ENCODE measurements around the gene SEMA3G.
A peak's percentile ranks its signal among the peaks of the same experiment; 100 is the strongest.

SEMA3G gene

DNA sequence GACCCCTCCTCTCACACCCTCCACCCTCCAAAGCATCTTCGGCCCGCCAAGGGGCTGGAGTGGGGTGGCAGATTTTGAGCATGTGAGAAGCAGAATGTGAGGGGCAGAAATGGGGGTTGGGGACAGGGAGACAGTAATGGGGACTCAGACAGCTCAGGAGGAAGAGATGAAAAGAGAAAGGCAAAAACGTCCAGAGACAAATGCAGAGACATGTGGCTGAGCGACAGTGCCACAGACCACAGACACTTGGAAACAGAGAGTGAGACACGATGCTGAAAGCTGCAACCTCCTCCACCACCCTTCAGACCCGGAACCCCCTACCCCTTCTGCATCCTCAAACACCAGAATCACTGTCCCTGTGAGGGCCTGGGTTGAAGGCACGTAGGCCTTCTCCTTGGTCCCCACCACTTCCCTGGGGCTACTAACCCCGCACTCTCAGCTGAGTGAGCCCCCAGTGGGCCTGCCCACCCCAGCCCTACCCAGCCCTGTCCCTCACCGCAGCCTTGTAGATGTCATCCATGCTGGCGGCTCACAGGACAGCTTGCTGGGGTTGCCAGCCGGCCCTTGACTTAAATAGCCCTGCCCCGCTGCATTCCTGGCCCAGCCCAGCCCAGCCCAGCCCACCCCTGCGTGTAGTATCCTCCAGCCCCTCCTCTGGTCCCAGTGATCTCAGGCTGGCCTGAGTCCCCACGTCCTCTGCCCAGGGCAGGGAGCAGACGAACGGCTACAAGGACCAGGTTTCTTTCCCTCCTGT, 8.8 kb upstream of the SEMA3G start, which contains the start of gene TNNC1:
TNNC1 (minus strand) TSS at position 546 of the 754 bp plus-strand sequence; CDS start at position 520, 26 bp downstream.
- H3K9me3 Mint-ChIP-seq, result no peaks in the 10 kb centered on the region
- no peaks in the 10 kb centered on the region for H3K27me3 Mint-ChIP-seq (ENCODE audit: low read depth)
- peaks cover 14% of the 10 kb centered on the region for H3K36me3 Mint-ChIP-seq (ENCODE audit: low read depth)
- peaks cover 24% of the 10 kb centered on the region for H3K4me1 Mint-ChIP-seq (ENCODE audit: low read depth)
- no peak for DNase-seq (ENCODE audit: low spot score)
- peak within 1 kb of the TSS; percentile 98 for H3K4me3 Mint-ChIP-seq
- H3K27ac Mint-ChIP-seq, result peak within 1 kb of the TSS; percentile 93

DNA sequence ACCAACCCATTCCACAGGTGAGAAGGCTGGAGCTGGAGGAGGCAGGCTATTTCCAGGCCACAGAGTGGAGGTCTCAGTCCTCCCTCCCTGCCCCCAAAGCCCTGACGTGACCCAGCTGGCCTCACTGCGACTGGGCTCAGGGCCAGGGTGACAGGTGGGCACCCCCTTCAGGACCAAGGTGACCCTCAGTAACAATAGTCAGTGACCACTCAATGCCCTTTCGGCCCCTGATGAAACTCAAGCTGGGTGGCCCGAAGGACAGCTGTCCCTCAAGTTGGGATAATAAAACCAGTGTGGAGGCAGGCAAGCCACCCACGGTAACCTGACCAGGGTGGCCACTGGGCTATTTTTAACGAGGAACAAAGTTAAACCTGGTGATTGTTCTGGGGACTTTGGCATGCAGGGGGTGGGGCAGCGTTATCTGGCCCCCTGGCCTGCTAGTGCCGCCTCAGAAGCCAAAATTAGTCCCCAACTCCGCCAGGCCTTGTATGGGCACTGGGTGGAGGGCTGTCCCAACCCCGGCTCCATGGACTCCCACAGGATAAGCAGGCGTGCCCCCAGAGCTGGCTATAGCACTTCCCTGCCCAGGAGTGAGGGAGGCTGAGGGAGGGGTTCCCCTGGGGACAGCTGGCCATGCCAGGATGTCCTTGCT, 7.8 kb upstream of the SEMA3G start:
- Mint-ChIP-seq H3K27ac (no peak overlapping the region), H3K4me3 (no peak overlapping the region), H3K9me3 (no peaks in the 10 kb centered on the region), H3K27me3 (ENCODE audit: low read depth) (no peaks in the 10 kb centered on the region), H3K4me1 (ENCODE audit: low read depth) (peaks cover 24% of the 10 kb centered on the region), H3K36me3 (ENCODE audit: low read depth) (peaks cover 7% of the 10 kb centered on the region)
- no peak for DNase-seq (ENCODE audit: low spot score)

DNA sequence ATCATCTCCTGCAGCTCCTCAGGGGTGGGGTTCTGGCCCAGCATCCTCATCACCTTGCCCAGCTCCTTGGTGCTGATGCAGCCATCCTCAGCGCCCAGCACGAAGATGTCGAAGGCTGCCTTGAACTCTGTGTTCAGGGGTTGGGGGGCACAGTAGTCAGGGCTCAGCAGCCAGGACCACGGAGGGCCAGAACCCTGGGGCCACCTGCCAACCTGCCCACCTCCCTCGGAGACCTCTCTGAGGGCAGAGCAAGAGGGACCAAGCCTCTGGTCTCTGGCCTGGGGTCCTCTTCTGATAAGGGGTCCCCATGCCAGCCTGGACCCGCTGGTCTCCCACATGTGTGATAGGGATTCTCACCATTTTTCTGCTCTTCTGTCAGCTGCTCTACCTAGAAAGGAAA, 7.2 kb upstream of the SEMA3G start:
- no peak for DNase-seq (ENCODE audit: low spot score)
- Mint-ChIP-seq H3K27me3 (ENCODE audit: low read depth) (no peaks in the 10 kb centered on the region), H3K27ac (no peak overlapping the region)

DNA sequence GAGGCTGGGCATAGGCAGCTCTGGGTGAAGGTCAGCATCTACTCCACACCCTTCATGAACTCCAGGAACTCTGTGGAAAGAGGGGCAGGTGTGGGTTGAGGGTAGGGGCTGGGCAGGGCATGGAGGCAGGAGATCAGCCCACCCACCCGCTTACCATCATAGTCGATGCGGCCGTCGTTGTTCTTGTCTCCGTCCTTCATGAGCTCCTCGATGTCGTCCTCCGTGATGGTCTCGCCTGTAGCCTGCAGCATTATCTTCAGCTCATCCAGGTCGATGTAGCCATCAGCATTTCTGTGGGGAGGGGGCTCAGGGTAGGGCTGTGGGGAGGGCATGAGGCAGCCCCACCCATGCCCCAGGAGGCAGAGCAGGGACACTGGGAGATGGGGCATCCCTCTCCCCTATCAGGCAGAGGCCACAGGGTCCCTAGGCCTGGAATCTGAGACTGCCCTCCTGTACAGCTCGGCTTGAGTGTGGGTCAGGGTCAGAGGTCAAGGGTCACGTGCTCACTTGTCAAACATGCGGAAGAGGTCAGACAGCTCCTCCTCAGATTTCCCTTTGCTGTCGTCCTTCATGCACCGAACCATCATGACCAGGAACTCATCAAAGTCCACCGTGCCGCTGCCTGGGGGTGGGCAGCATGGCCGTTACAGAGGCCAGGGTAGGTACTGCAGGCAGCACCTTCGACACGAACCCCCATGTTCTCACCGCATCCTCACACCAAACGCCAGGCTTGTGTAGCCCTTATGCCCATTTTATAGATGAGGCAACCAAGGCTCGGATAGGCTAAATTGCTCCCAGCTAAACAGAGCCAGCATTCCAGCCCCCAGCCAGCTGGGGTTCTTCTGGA, 6.6 kb upstream of the SEMA3G start:
- Mint-ChIP-seq H3K36me3 (ENCODE audit: low read depth) (no peaks in the 10 kb centered on the region), H3K4me3 (no peak overlapping the region), H3K27ac (no peak overlapping the region), H3K27me3 (ENCODE audit: low read depth) (no peaks in the 10 kb centered on the region), H3K4me1 (ENCODE audit: low read depth) (peaks cover 18% of the 10 kb centered on the region), H3K9me3 (no peaks in the 10 kb centered on the region)
- no peak for DNase-seq (ENCODE audit: low spot score)

More for the DNA sequence above, 7.2 kb upstream of the SEMA3G start:
- no peak overlapping the region for H3K4me3 Mint-ChIP-seq
- peaks cover 21% of the 10 kb centered on the region for H3K4me1 Mint-ChIP-seq (ENCODE audit: low read depth)
- H3K36me3 Mint-ChIP-seq (ENCODE audit: low read depth), result peaks cover 4% of the 10 kb centered on the region
- H3K9me3 Mint-ChIP-seq, result no peaks in the 10 kb centered on the region

DNA sequence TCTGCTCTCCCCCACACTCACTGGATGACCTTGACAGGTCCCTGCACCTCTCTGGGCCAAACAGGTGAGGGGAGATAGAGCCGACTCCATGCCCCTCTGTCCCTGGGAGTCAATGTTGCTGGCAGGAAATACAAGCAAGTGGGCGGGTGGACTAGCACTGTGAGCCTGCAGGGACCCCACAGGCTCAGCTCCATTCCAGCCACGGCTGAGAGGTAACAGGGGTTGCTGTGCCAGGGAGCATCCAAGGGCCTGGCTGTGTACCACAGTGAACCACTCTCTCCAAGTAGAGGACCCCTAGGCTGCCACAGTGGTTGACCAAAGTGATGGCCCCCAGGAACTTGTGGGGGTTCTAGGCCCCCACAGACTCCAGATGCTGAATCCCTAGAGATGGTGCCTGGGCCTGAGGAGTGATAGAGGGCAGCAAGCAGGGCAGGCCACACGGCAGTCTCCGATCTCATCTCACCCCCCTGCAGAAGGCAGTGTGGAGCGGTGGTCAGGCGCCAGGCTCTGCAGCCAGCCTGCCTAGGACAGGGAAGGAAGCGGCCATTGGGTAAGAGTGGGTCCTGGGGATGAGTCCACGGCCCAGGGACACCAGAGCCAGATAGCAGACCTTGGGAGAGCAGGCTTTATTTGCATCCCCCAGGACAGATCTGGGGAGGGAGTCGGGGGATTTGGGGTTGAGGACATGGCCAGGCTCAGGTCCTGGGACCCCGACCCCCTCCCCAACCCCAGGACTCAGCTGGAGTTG, 5.8 kb upstream of the SEMA3G start:
- H3K4me3 Mint-ChIP-seq, result no peak overlapping the region
- no peaks in the 10 kb centered on the region for H3K9me3 Mint-ChIP-seq
- no peak for DNase-seq (ENCODE audit: low spot score)
- H3K27ac Mint-ChIP-seq, result no peak overlapping the region
- H3K27me3 Mint-ChIP-seq (ENCODE audit: low read depth), result no peaks in the 10 kb centered on the region
- H3K4me1 Mint-ChIP-seq (ENCODE audit: low read depth), result peaks cover 13% of the 10 kb centered on the region
- H3K36me3 Mint-ChIP-seq (ENCODE audit: low read depth), result no peaks in the 10 kb centered on the region

DNA sequence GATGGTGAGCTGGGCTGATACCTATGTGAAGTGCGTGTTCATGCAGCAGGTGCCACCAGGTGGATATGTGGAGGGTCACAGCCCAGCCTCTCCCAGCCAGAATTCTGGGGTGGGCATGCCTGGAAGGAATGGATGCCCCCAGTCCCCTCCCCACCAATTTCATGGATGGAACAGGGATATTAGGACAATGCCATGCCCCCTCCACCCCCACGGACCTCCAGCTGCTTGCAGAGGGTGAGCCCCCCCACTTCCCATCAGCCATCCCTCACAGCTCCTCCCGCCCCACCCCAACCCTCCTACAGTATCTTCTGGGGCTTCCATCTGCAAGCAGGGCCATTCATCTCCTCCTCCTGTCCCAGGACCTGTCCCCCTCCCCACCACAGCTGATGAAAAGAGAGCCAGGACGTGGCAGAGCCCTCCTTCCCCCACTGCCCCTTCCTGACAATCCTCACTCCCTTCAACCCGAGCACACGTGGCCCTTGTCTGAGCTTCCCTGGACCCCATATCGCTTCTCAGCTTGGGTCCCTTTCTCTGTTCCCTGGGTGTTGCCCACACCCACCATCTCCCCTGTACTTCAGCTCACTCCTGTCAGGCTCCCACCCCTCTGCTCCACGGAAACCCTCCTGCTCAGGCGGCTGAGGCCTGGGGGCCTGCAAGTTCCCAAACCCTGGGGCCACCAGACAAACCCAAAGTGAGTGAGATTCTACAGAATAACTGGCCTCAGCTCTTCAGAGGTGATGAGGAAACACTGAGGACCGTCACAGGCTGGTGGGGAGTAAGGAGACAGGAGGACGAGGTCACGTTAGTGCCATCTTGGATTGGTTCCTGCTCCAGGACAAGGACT, 2.8 kb upstream of the SEMA3G start:
- Mint-ChIP-seq H3K36me3 (ENCODE audit: low read depth) (no peaks in the 10 kb centered on the region), H3K27me3 (ENCODE audit: low read depth) (no peaks in the 10 kb centered on the region), H3K27ac (peak overlapping the region; percentile 68)

DNA sequence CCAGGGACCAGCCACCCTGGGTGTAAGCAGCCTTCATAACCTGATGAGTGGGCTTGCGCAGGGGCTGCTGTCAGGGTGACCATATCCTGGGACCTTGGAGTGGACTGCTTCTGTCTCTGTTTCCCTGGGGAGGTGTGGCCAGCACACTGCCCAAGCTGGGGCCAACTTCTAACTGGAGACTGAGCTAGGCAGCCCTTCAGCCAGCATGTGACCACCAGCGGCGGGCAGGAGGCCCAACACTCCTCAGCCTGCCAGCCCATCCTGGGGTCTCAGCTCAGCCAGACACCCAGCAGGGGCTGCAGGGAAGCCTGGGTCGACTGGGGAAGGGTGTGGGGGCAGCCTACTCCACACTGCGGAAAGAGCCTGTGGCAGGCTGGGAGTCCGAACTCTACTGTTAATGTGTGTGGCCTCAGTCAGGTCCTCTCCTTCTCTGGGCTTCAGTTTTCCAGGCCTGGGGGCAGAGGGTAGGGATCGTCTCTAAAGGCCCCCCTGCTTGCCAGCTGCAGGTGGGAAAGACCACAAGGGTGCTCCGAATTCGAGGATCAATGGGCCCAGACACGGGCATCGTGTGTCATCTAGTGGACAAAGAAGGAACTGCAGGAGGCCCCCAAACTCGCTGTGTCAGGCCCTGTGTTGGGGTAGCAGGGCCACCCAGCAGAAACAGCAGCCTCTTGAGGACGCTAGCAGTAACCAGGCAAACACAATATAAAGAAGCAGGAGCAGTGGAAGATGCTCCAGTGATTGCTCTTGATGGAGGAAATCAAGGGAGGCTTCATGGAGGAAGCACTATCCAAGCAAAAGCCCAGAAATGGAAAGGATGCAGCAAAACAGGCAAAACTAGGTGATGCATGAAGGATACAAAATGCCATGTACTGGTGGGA, 2.0 kb upstream of the SEMA3G start:
- peaks cover 11% of the 10 kb centered on the region for H3K4me1 Mint-ChIP-seq (ENCODE audit: low read depth)
- H3K36me3 Mint-ChIP-seq (ENCODE audit: low read depth), result no peaks in the 10 kb centered on the region
- H3K4me3 Mint-ChIP-seq, result no peak overlapping the region
- no peaks in the 10 kb centered on the region for H3K9me3 Mint-ChIP-seq
- no peak overlapping the region for H3K27ac Mint-ChIP-seq
- H3K27me3 Mint-ChIP-seq (ENCODE audit: low read depth), result no peaks in the 10 kb centered on the region
- peak; percentile 56 for DNase-seq (ENCODE audit: low spot score)

More for the DNA sequence above, 2.8 kb upstream of the SEMA3G start:
- DNase-seq (ENCODE audit: low spot score), result no peak
- Mint-ChIP-seq H3K9me3 (no peaks in the 10 kb centered on the region), H3K4me3 (no peak overlapping the region), H3K4me1 (ENCODE audit: low read depth) (peaks cover 11% of the 10 kb centered on the region)

DNA sequence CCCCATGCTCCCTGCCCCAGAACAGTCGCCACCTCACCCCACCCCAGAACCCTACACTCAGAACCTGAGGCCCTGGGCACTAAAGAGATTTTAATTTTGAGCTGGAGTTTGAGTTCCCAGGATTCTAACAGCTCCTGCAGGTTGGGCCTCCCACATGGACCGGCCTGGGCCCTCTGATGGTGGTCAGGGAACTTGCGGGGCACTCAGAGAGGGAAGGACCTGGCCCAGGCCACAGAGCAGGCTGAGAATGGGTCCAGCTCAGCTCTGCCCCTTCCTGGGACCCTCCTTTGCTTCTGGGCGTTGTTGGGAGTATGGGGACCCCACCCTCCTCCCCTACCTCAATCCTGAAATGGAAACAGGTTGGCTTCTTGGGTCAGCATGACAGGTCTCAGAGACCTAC, 1.1 kb upstream of the SEMA3G start:
- DNase-seq (ENCODE audit: low spot score), result no peak
- Mint-ChIP-seq H3K9me3 (no peaks in the 10 kb centered on the region), H3K27ac (no peak overlapping the region), H3K4me3 (no peak overlapping the region), H3K4me1 (ENCODE audit: low read depth) (peaks cover 11% of the 10 kb centered on the region), H3K36me3 (ENCODE audit: low read depth) (no peaks in the 10 kb centered on the region), H3K27me3 (ENCODE audit: low read depth) (no peaks in the 10 kb centered on the region)

DNA sequence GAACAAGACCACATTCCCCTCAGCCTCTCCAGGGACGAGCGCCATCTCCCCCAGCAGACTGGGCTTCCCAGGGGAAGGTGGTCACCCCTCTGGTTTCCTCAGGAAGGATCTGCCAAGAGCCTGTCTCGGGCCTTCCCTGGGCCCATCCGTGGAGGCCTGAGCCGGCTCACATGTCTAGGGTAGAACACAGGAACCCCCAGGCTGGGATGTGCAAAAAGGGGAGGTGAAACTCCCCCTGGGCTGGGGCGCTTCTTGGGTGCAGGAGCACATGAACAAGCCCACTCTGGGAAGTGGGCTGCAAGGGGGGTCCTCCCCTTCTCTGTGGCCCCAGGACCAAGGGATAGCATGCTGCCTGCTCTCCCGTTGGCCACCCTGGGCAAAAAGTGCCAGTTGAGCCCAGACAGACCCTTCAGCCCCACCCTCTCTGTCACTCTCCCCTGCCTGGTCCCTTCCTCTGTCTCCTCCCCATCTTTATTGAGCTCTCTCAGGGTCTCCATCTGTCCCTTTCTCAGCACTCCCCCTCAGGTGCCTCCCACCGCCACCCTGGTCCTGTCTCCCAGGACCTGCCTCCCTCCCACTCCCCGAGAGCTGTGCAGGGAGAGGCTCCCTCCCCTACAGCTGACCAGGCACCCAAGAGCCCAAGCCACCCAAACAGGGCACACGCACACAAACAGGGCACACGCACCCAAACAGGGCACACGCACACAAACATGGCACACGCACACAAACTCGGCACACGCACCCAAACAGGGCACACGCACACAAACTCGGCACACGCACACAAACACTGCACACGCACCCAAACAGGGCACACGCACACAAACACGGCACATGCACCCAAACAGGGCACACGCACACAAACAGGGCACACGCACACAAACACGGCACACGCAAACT, 864 bp downstream of the SEMA3G start:
- H3K4me3 Mint-ChIP-seq, result no peak overlapping the region
- H3K36me3 Mint-ChIP-seq (ENCODE audit: low read depth), result no peaks in the 10 kb centered on the region
- H3K27me3 Mint-ChIP-seq (ENCODE audit: low read depth), result no peaks in the 10 kb centered on the region
- no peak overlapping the region for H3K27ac Mint-ChIP-seq
- peaks cover 11% of the 10 kb centered on the region for H3K4me1 Mint-ChIP-seq (ENCODE audit: low read depth)
- DNase-seq (ENCODE audit: low spot score), result no peak
- no peaks in the 10 kb centered on the region for H3K9me3 Mint-ChIP-seq

DNA sequence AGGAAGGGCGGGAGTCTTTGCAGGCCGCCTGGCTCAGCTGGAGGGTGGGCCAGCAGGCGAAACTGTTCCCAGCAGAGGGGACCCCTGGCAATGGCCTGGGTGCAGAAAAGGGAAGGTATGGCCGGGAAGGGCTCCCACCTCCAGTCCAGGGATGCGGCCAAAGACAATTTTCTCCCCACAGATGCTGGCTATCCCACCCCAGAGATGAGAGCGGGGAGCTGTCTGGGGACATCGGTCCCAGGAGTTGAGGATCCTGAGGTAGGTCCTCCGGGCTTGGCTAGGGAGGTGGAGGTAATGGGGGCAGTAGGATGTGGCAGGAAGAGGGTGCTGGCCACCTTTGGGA, 1.7 kb downstream of the SEMA3G start:
- Mint-ChIP-seq H3K27ac (no peak overlapping the region), H3K4me3 (no peak overlapping the region), H3K9me3 (no peaks in the 10 kb centered on the region), H3K36me3 (ENCODE audit: low read depth) (no peaks in the 10 kb centered on the region), H3K4me1 (ENCODE audit: low read depth) (peaks cover 11% of the 10 kb centered on the region), H3K27me3 (ENCODE audit: low read depth) (no peaks in the 10 kb centered on the region)
- no peak for DNase-seq (ENCODE audit: low spot score)

DNA sequence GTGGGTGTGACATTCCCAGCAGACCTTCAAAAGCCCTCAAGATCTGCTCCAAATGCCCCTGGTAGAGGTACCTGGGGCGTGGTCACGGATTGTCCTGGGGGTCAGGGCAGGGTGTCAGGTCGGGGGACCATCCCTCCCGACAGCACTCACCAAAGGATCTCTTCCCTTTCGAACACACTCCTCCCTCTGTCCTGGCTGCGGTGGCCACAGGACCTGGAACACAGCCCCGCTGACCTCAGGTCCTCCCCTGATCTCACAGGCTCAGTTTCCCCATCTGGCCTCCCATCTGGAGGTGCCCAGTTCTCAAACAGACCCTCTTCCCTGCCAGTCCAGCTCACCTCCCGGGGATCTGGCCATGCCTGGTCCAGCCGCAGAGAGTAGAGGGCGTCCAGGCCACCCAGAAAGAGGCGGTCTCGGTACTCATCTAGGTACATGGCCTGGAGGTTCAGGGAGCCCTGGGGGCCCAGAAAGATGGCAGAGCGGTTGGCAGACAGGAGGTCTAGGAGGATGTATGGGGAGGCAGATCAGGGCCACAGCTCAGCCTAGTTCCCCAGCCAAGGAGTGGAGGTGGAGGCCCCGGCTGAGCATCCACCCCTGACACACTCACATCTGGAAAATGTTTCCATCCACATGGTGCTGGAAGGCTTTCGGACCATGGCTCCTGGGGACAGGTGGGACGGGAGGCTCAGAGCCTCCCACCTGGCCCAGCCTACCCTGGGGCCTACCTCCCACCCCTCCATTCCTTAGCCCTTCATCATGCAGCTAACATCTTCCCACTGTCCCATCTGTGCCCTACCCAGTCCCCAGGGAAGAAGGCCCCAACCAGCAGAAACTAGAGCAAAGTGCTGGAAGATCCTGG, 2.3 kb downstream of the SEMA3G start:
- H3K36me3 Mint-ChIP-seq (ENCODE audit: low read depth), result no peaks in the 10 kb centered on the region
- H3K9me3 Mint-ChIP-seq, result no peaks in the 10 kb centered on the region
- H3K27ac Mint-ChIP-seq, result no peak overlapping the region
- no peaks in the 10 kb centered on the region for H3K27me3 Mint-ChIP-seq (ENCODE audit: low read depth)
- peaks cover 11% of the 10 kb centered on the region for H3K4me1 Mint-ChIP-seq (ENCODE audit: low read depth)
- H3K4me3 Mint-ChIP-seq, result no peak overlapping the region
- no peak for DNase-seq (ENCODE audit: low spot score)

All from T-helper 2 cell treated with Interferon-gamma antibody and Interleukin-4, amounts not matched to agents 5 μg/mL and 100 μg/mL, for 36 hours (primary cell).